HEK293 (cell line): ENCODE data around the gene SERPINA1.

ENCODE experiments used
- BCL11A ChIP-seq: fragments of 450-650 bp; formaldehyde crosslinking; IDR thresholded peaks from 2 replicates; pipeline ENCODE4 v1.5.1; 2016; ENCODE audit warnings: low read depth, missing biosample characterization, missing genetic modification characterization
- YY1 ChIP-seq: fragments of 450-650 bp; formaldehyde crosslinking; IDR thresholded peaks from 2 replicates; pipeline ENCODE4 v1.5.1; 2018; ENCODE audit warnings: missing biosample characterization, missing genetic modification characterization
- ZIC2 ChIP-seq: fragments of 450-650 bp; formaldehyde crosslinking; IDR thresholded peaks from 2 replicates; pipeline ENCODE4 v1.5.1; 2016; ENCODE audit warnings: missing biosample characterization, missing genetic modification characterization
- ZNF114 ChIP-seq: fragments of 450-650 bp; formaldehyde crosslinking; IDR thresholded peaks from 2 replicates; pipeline ENCODE4 v1.5.0; 2017; ENCODE audit warnings: missing biosample characterization, missing genetic modification characterization
- ZNF132 ChIP-seq: fragments of 450-650 bp; formaldehyde crosslinking; IDR thresholded peaks from 2 replicates; pipeline ENCODE4 v1.5.1; 2017; ENCODE audit warnings: missing biosample characterization, missing genetic modification characterization, borderline replicate concordance
- ZNF302 ChIP-seq: fragments of 450-650 bp; formaldehyde crosslinking; IDR thresholded peaks from 2 replicates; pipeline ENCODE4 v1.5.1; 2016; ENCODE audit warnings: missing biosample characterization, missing genetic modification characterization, low read depth
- ZNF621 ChIP-seq: fragments of 450-650 bp; formaldehyde crosslinking; IDR thresholded peaks from 2 replicates; pipeline ENCODE4 v1.5.1; 2017; ENCODE audit warnings: missing biosample characterization, missing genetic modification characterization
- ZSCAN23 ChIP-seq: fragments of 450-650 bp; formaldehyde crosslinking; IDR thresholded peaks from 2 replicates; pipeline ENCODE4 v1.5.1; 2016; ENCODE audit warnings: missing biosample characterization, missing genetic modification characterization
- TF ChIP-seq, protein P1 (sequence below): fragments of 450-650 bp; formaldehyde crosslinking; IDR thresholded peaks from 2 replicates; pipeline ENCODE4 v1.5.1; 2016; ENCODE audit warnings: missing biosample characterization, missing genetic modification characterization
- TF ChIP-seq, protein P2 (sequence below): fragments of 450-650 bp; formaldehyde crosslinking; IDR thresholded peaks from 2 replicates; pipeline ENCODE4 v1.5.1; 2016; ENCODE audit warnings: missing biosample characterization, missing genetic modification characterization, low read depth
- TF ChIP-seq, protein P3 (sequence below): fragments of 450-650 bp; formaldehyde crosslinking; IDR thresholded peaks from 2 replicates; pipeline ENCODE4 v1.5.1; 2017; ENCODE audit warnings: missing biosample characterization, missing genetic modification characterization
- TF ChIP-seq, protein P4 (sequence below): fragments of 450-650 bp; formaldehyde crosslinking; IDR thresholded peaks from 2 replicates; pipeline ENCODE4 v1.5.1; 2016; ENCODE audit warnings: missing biosample characterization, missing genetic modification characterization
- TF ChIP-seq, protein P5 (sequence below): fragments of 450-650 bp; formaldehyde crosslinking; IDR thresholded peaks from 2 replicates; pipeline ENCODE4 v1.5.1; 2016; ENCODE audit warnings: missing biosample characterization, missing genetic modification characterization

DNA sequence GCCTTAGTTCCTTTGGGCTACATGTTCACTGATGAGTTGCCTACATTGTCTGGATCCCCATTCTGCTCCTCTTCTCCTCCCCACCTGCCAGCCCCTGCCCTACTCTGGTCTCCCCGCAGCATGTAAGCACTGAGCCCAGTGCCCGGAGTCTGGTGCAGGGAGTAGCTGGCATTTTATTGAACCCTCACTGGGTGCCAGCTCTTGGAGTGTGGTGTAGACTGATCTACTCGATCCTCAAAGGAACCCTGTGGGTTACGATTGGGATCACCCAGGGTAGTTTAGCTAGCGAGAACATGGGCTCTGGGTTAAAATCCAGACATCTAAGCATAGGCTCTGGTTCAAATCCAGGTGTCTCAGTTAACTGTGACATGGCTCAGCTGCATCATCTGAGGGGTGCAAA is 56.9 kb downstream of the SERPINA1 start:
- no peak for TF ChIP-seq ZIC2 (tag by site-specific recombination)
- no peak for TF ChIP-seq ZNF621 (tag by site-specific recombination)
- TF ChIP-seq, protein P1, sequence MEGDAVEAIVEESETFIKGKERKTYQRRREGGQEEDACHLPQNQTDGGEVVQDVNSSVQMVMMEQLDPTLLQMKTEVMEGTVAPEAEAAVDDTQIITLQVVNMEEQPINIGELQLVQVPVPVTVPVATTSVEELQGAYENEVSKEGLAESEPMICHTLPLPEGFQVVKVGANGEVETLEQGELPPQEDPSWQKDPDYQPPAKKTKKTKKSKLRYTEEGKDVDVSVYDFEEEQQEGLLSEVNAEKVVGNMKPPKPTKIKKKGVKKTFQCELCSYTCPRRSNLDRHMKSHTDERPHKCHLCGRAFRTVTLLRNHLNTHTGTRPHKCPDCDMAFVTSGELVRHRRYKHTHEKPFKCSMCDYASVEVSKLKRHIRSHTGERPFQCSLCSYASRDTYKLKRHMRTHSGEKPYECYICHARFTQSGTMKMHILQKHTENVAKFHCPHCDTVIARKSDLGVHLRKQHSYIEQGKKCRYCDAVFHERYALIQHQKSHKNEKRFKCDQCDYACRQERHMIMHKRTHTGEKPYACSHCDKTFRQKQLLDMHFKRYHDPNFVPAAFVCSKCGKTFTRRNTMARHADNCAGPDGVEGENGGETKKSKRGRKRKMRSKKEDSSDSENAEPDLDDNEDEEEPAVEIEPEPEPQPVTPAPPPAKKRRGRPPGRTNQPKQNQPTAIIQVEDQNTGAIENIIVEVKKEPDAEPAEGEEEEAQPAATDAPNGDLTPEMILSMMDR (tag by site-specific recombination) = no peak
- no peak for TF ChIP-seq ZNF302
- TF ChIP-seq, protein P2, sequence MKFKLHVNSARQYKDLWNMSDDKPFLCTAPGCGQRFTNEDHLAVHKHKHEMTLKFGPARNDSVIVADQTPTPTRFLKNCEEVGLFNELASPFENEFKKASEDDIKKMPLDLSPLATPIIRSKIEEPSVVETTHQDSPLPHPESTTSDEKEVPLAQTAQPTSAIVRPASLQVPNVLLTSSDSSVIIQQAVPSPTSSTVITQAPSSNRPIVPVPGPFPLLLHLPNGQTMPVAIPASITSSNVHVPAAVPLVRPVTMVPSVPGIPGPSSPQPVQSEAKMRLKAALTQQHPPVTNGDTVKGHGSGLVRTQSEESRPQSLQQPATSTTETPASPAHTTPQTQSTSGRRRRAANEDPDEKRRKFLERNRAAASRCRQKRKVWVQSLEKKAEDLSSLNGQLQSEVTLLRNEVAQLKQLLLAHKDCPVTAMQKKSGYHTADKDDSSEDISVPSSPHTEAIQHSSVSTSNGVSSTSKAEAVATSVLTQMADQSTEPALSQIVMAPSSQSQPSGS (tag by site-specific recombination) = no peak
- no peak for TF ChIP-seq ZNF132
- TF ChIP-seq YY1 = no peak
- TF ChIP-seq, protein P3, sequence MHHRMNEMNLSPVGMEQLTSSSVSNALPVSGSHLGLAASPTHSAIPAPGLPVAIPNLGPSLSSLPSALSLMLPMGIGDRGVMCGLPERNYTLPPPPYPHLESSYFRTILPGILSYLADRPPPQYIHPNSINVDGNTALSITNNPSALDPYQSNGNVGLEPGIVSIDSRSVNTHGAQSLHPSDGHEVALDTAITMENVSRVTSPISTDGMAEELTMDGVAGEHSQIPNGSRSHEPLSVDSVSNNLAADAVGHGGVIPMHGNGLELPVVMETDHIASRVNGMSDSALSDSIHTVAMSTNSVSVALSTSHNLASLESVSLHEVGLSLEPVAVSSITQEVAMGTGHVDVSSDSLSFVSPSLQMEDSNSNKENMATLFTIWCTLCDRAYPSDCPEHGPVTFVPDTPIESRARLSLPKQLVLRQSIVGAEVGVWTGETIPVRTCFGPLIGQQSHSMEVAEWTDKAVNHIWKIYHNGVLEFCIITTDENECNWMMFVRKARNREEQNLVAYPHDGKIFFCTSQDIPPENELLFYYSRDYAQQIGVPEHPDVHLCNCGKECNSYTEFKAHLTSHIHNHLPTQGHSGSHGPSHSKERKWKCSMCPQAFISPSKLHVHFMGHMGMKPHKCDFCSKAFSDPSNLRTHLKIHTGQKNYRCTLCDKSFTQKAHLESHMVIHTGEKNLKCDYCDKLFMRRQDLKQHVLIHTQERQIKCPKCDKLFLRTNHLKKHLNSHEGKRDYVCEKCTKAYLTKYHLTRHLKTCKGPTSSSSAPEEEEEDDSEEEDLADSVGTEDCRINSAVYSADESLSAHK = no peak
- TF ChIP-seq BCL11A = no peak
- TF ChIP-seq ZSCAN23 (tag by site-specific recombination) = no peak
- TF ChIP-seq, protein P4, sequence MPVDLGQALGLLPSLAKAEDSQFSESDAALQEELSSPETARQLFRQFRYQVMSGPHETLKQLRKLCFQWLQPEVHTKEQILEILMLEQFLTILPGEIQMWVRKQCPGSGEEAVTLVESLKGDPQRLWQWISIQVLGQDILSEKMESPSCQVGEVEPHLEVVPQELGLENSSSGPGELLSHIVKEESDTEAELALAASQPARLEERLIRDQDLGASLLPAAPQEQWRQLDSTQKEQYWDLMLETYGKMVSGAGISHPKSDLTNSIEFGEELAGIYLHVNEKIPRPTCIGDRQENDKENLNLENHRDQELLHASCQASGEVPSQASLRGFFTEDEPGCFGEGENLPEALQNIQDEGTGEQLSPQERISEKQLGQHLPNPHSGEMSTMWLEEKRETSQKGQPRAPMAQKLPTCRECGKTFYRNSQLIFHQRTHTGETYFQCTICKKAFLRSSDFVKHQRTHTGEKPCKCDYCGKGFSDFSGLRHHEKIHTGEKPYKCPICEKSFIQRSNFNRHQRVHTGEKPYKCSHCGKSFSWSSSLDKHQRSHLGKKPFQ (tag by site-specific recombination) = no peak
- TF ChIP-seq ZNF114 (tag by site-specific recombination) = no peak
- TF ChIP-seq, protein P5, sequence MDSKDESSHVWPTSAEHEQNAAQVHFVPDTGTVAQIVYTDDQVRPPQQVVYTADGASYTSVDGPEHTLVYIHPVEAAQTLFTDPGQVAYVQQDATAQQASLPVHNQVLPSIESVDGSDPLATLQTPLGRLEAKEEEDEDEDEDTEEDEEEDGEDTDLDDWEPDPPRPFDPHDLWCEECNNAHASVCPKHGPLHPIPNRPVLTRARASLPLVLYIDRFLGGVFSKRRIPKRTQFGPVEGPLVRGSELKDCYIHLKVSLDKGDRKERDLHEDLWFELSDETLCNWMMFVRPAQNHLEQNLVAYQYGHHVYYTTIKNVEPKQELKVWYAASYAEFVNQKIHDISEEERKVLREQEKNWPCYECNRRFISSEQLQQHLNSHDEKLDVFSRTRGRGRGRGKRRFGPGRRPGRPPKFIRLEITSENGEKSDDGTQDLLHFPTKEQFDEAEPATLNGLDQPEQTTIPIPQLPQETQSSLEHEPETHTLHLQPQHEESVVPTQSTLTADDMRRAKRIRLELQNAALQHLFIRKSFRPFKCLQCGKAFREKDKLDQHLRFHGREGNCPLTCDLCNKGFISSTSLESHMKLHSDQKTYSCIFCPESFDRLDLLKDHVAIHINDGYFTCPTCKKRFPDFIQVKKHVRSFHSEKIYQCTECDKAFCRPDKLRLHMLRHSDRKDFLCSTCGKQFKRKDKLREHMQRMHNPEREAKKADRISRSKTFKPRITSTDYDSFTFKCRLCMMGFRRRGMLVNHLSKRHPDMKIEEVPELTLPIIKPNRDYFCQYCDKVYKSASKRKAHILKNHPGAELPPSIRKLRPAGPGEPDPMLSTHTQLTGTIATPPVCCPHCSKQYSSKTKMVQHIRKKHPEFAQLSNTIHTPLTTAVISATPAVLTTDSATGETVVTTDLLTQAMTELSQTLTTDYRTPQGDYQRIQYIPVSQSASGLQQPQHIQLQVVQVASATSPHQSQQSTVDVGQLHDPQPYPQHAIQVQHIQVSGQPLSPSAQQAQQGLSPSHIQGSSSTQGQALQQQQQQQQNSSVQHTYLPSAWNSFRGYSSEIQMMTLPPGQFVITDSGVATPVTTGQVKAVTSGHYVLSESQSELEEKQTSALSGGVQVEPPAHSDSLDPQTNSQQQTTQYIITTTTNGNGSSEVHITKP (tag by site-specific recombination) = no peak
